GM04503 (cell line): ENCODE measurements around the gene LGALS13.

Source experiments
- DNase-seq: peaks from one replicate; pipeline ENCODE4 v3.0.0-alpha.2; 2012; ENCODE audit warnings: low read depth

The LGALS13 gene

GRCh38 chr19:39602224-39602623 lies at the start of gene LGALS13:
Gene LGALS13, plus strand, starts transcription at chr19:39602524. Its CDS starts 45 bp downstream, at chr19:39602569.
- no peak for DNase-seq

- DNase-seq, result no peak
Observed at GRCh38 chr19:39553082-39553652, 49.2 kb upstream of the LGALS13 start.

- DNase-seq, result no peak
Observed at GRCh38 chr19:39554701-39555311, 47.5 kb upstream of the LGALS13 start.

- no peak for DNase-seq
Observed at GRCh38 chr19:39555883-39556282, 46.4 kb upstream of the LGALS13 start.

- no peak for DNase-seq
Observed at GRCh38 chr19:39557811-39558623, 44.3 kb upstream of the LGALS13 start.

GRCh38 chr19:39558624-39559117 lies 43.7 kb upstream of the LGALS13 start:
- no peak for DNase-seq

- DNase-seq, result no peak
Observed at GRCh38 chr19:39563408-39563807, 38.9 kb upstream of the LGALS13 start.

GRCh38 chr19:39566064-39566463 lies 36.3 kb upstream of the LGALS13 start:
- no peak for DNase-seq

- DNase-seq, result no peak
Observed at GRCh38 chr19:39568604-39569003, 33.7 kb upstream of the LGALS13 start.

GRCh38 chr19:39582442-39582841 lies 19.9 kb upstream of the LGALS13 start:
- no peak for DNase-seq

GRCh38 chr19:39582891-39583625 lies 19.3 kb upstream of the LGALS13 start:
- DNase-seq, result no peak

- no peak for DNase-seq
Observed at GRCh38 chr19:39587496-39587895, 14.8 kb upstream of the LGALS13 start.

GRCh38 chr19:39588066-39588465 lies 14.3 kb upstream of the LGALS13 start:
- no peak for DNase-seq

GRCh38 chr19:39590265-39590664 lies 12.1 kb upstream of the LGALS13 start:
- DNase-seq, result no peak

- no peak for DNase-seq
Observed at GRCh38 chr19:39592381-39592780, 9.9 kb upstream of the LGALS13 start.

GRCh38 chr19:39595950-39596349 lies 6.4 kb upstream of the LGALS13 start:
- no peak for DNase-seq

GRCh38 chr19:39596911-39597310 lies 5.4 kb upstream of the LGALS13 start:
- no peak for DNase-seq

- DNase-seq, result no peak
Observed at GRCh38 chr19:39599116-39599515, 3.2 kb upstream of the LGALS13 start.

GRCh38 chr19:39603825-39604224 lies 1.5 kb downstream of the LGALS13 start:
- DNase-seq, result no peak

GRCh38 chr19:39607021-39607420 lies 4.7 kb downstream of the LGALS13 start:
- no peak for DNase-seq

GRCh38 chr19:39607561-39607960 lies 5.2 kb downstream of the LGALS13 start:
- DNase-seq, result no peak

- no peak for DNase-seq
Observed at GRCh38 chr19:39613597-39613996, 11.3 kb downstream of the LGALS13 start.
